Fibroblast of villous mesenchyme (primary cell): ENCODE measurements around the gene SERPINB7. TPM values are rescaled to one million over a fixed set of nuclear protein-coding genes. Genes with fewer than 3 reads are reported as not detected.
A peak's percentile ranks its signal among the peaks of the same experiment; 100 is the strongest.

Source experiments
- DNase-seq: peaks from one replicate; pipeline ENCODE4 v3.0.0-alpha.2; 2010; ENCODE audit warnings: low read depth
- H3K4me3 ChIP-seq: 2 replicates; pipeline ENCODE4 v1.5.1; 2011; ENCODE audit warnings: low read depth, mild to moderate bottlenecking, low read length
- CTCF ChIP-seq: IDR thresholded peaks from 2 replicates; pipeline ENCODE4 v1.5.1; 2012; ENCODE audit warnings: low read depth, mild to moderate bottlenecking, low read length; ENCODE audit not compliant: insufficient read depth
- total RNA-seq: library from RNA; depleted of rRNA; stranded (reverse); fragments of >200 nt; gene quantifications from 2 replicates; pipeline ENCODE4 v1.2.3, GENCODE V29; 2012

Gene SERPINB7
- total RNA-seq: 6.1 and 13.0 TPM in 2 replicates

- peak; percentile 46 for DNase-seq
Measured at GRCh38 chr18:63775166-63775730, at the start of gene SERPINB7. TSS of gene SERPINB7 (plus strand) at chr18:63775418. CDS start at chr18:63782373, 6,955 bp downstream.

GRCh38 chr18:63725682-63726480, 49.3 kb upstream of the SERPINB7 start:
- DNase-seq: peak; percentile 9
- H3K4me3 ChIP-seq: no peak overlapping the region
- TF ChIP-seq CTCF: no peak

More at GRCh38 chr18:63775166-63775730, at the start of gene SERPINB7:
- H3K4me3 ChIP-seq: no peak within 1 kb of the TSS
- TF ChIP-seq CTCF: no peak

GRCh38 chr18:63730773-63731172, 44.4 kb upstream of the SERPINB7 start:
- H3K4me3 ChIP-seq: no peak overlapping the region
- no peak for DNase-seq
- no peak for TF ChIP-seq CTCF

GRCh38 chr18:63731215-63731614, 44.0 kb upstream of the SERPINB7 start:
- no peak for DNase-seq
- no peak for TF ChIP-seq CTCF
- no peak overlapping the region for H3K4me3 ChIP-seq

- no peak for TF ChIP-seq CTCF
- no peak overlapping the region for H3K4me3 ChIP-seq
- DNase-seq: no peak
Measured at GRCh38 chr18:63736876-63737275, 38.3 kb upstream of the SERPINB7 start.

GRCh38 chr18:63741769-63742168, 33.4 kb upstream of the SERPINB7 start:
- no peak overlapping the region for H3K4me3 ChIP-seq
- DNase-seq: peak; percentile 47
- TF ChIP-seq CTCF: peak; percentile 45

- DNase-seq: no peak
- no peak for TF ChIP-seq CTCF
- H3K4me3 ChIP-seq: no peak overlapping the region
Measured at GRCh38 chr18:63747006-63747405, 28.2 kb upstream of the SERPINB7 start.
